HCT116 (cell line): Measurements from ENCODE around the gene SLC13A3. TPM values are rescaled to one million over a fixed set of nuclear protein-coding genes. Genes with fewer than 3 reads are reported as not detected.

ENCODE experiments used
- ATAC-seq: fragments of 200-7000 bp; cut with Tn5 transposase; 2 replicates; pipeline ENCODE4 v1.9.1; 2020; ENCODE audit warnings: mild to moderate bottlenecking, moderate library complexity
- BruUV-seq: library from RNA; stranded (reverse); fragments of 400-500 nt; replicated peaks from 2 replicates; lab custom pipeline; 2021; lab: Mats Ljungman, UMichigan
- CTCF ChIA-PET: fragments of 300-600 bp; sonication (Branson Sonifier 250); formaldehyde crosslinking; loops from one replicate; lab custom pipeline; 2021; ENCODE audit warnings: antibody characterized with exemption; lab: Charles Lee
- POLR2A ChIA-PET: fragments of 300-600, 350-600 bp; sonication (Branson Sonifier 250); formaldehyde crosslinking; loops from one replicate; lab custom pipeline; 2021; ENCODE audit warnings: antibody characterized with exemption; lab: Charles Lee
- RAD21 ChIA-PET, 2 experiments: fragments of 300-600 bp; sonication (Branson Sonifier 250); formaldehyde crosslinking; loops; one replicate each; lab custom pipeline; 2023; ENCODE audit warnings: low total read pairs in 2 of 2; ENCODE audit not compliant: uncharacterized antibody in 2 of 2, unreplicated experiment in 2 of 2, low non-redundant PET in 1 of 2; lab: Charles Lee
- DNase-seq: peaks from one replicate; pipeline ENCODE4 v3.0.0-alpha.2; 2010; ENCODE audit warnings: low read depth, low spot score
- H2AFZ ChIP-seq: fragments of 200-600 bp; shearing (Covaris generic), sonication (generic); 2 replicates; pipeline ENCODE4 v1.6.1; 2017; ENCODE audit warnings: low read depth, mixed run types, mixed read lengths, antibody characterized with exemption, low read length; ENCODE audit not compliant: poor library complexity, severe bottlenecking
- H3K27ac ChIP-seq: 2 replicates; pipeline ENCODE4 v1.5.1; 2012; ENCODE audit warnings: low read depth, low read length
- H3K27me3 ChIP-seq: fragments of 200-600 bp; sonication (generic); 2 replicates; pipeline ENCODE4 v1.6.1; 2016; ENCODE audit warnings: mixed run types, low read length, mixed read lengths; ENCODE audit not compliant: insufficient read depth
- H3K36me3 ChIP-seq, 2 experiments: fragments of 200-500 bp in 1 of 2; fragments of 200-600 bp in 1 of 2; sonication (Bioruptor generic) in 1 of 2; sonication (generic) in 1 of 2; 2 replicates each; pipeline versions ENCODE4 v1.5.1 to v1.6.1; 2014 to 2016; ENCODE audit warnings: low read length in 2 of 2, inconsistent platforms in 1 of 2, mixed read lengths in 1 of 2, mixed run types in 1 of 2; ENCODE audit not compliant: insufficient read depth in 2 of 2, control insufficient read depth in 1 of 2
- H3K4me1 ChIP-seq, 2 experiments: fragments of 200-600 bp in 1 of 2; sonication (generic) in 1 of 2; 2 replicates each; pipeline versions ENCODE4 v1.5.1 to v1.6.1; 2012 to 2017; ENCODE audit warnings: low read length in 2 of 2, inconsistent platforms in 1 of 2, mild to moderate bottlenecking in 1 of 2, mixed read lengths in 1 of 2, mixed run types in 1 of 2, moderate library complexity in 1 of 2; ENCODE audit not compliant: insufficient read depth in 2 of 2, control insufficient read depth in 1 of 2
- H3K4me2 ChIP-seq: fragments of 200-600 bp; sonication (generic); 2 replicates; pipeline ENCODE4 v1.6.1; 2017; ENCODE audit warnings: mixed run types, low read length, mixed read lengths
- H3K4me3 ChIP-seq, 2 experiments: fragments of 200-600 bp in 1 of 2; sonication (generic) in 1 of 2; replicated peaks in 1 of 2; 2 replicates each; pipeline ENCODE4 v1.5.1; 2011 to 2016; ENCODE audit warnings: low read length in 2 of 2, control low read depth in 1 of 2, low read depth in 1 of 2, mild to moderate bottlenecking in 1 of 2, mixed read lengths in 1 of 2, mixed run types in 1 of 2
- H3K79me2 ChIP-seq: fragments of 200-600 bp; sonication (generic); 2 replicates; pipeline ENCODE4 v1.6.1; 2017; ENCODE audit warnings: mild to moderate bottlenecking, mixed run types, low read length, moderate library complexity, mixed read lengths; ENCODE audit not compliant: insufficient read depth
- H3K9ac ChIP-seq: fragments of 200-600 bp; sonication (generic); 2 replicates; pipeline ENCODE4 v1.6.1; 2016; ENCODE audit warnings: low read length, mixed read lengths
- H3K9me2 ChIP-seq: fragments of 200-600 bp; sonication (generic), shearing (Covaris generic); 2 replicates; pipeline ENCODE4 v1.6.1; 2017; ENCODE audit warnings: mixed run types, mild to moderate bottlenecking, moderate library complexity; ENCODE audit not compliant: insufficient read depth
- H3K9me3 ChIP-seq, 2 experiments: fragments of 200-500 bp in 1 of 2; fragments of 200-600 bp in 1 of 2; sonication (Bioruptor generic) in 1 of 2; sonication (generic) in 1 of 2; 2 replicates each; pipeline ENCODE4 v1.6.1; 2014 to 2017; ENCODE audit warnings: low read length in 2 of 2, mixed read lengths in 2 of 2, inconsistent platforms in 1 of 2, low read depth in 1 of 2, mild to moderate bottlenecking in 1 of 2, mixed run types in 1 of 2, moderate library complexity in 1 of 2; ENCODE audit not compliant: control insufficient read depth in 1 of 2, insufficient read depth in 1 of 2
- H4K20me1 ChIP-seq: fragments of 200-600 bp; sonication (generic), shearing (Covaris generic); 2 replicates; pipeline ENCODE4 v1.6.1; 2017; ENCODE audit warnings: mixed run types, mild to moderate bottlenecking, moderate library complexity; ENCODE audit not compliant: insufficient read depth
- ATF3 ChIP-seq: IDR thresholded peaks from 2 replicates; pipeline ENCODE4 v1.6.1; 2012
- CEBPB ChIP-seq: IDR thresholded peaks from 2 replicates; pipeline ENCODE4 v1.6.1; 2012; ENCODE audit warnings: low read depth
- JUND ChIP-seq: IDR thresholded peaks from 2 replicates; pipeline ENCODE4 v1.6.1; 2012
- MAX ChIP-seq: IDR thresholded peaks from 2 replicates; pipeline ENCODE4 v1.6.1; 2012
- REST ChIP-seq: IDR thresholded peaks from 2 replicates; pipeline ENCODE4 v1.6.1; 2012; ENCODE audit warnings: low read depth
- SP1 ChIP-seq: IDR thresholded peaks from 2 replicates; pipeline ENCODE4 v1.6.1; 2012; ENCODE audit warnings: low read depth
- TCF7L2 ChIP-seq: IDR thresholded peaks from 2 replicates; pipeline ENCODE4 v1.7.0; 2011; ENCODE audit warnings: borderline replicate concordance, inconsistent platforms; ENCODE audit not compliant: insufficient read depth, insufficient read length; ENCODE audit errors: extremely low read depth
- ZBTB33 ChIP-seq: IDR thresholded peaks from 2 replicates; pipeline ENCODE4 v1.6.1; 2011; ENCODE audit warnings: mild to moderate bottlenecking, low read length, moderate library complexity; ENCODE audit not compliant: insufficient replicate concordance; ENCODE audit errors: extremely low read depth
- ZFX ChIP-seq: fragments of 450-650 bp; IDR thresholded peaks from 2 replicates; pipeline ENCODE4 v1.6.1; 2017
- ZNF274 ChIP-seq: fragments of 200-500 bp; sonication (Bioruptor generic); IDR thresholded peaks from 2 replicates; pipeline ENCODE4 v1.6.1; 2014; ENCODE audit warnings: mild to moderate bottlenecking, low read depth, low read length, inconsistent platforms
- intact Hi-C: fragments of 100-400 bp; cut with micrococcal nuclease; formaldehyde crosslinking; loops from 2 replicates; pipeline ENCODE4 v1.10.0; 2022
- total RNA-seq: library from RNA; stranded (reverse); gene quantifications from one replicate; pipeline ENCODE4 v1.2.1, GENCODE V29; 2021; ENCODE audit not compliant: unreplicated experiment

Gene SLC13A3
- total RNA-seq, 1 experiment from 2014 or later = not detected

DNA sequence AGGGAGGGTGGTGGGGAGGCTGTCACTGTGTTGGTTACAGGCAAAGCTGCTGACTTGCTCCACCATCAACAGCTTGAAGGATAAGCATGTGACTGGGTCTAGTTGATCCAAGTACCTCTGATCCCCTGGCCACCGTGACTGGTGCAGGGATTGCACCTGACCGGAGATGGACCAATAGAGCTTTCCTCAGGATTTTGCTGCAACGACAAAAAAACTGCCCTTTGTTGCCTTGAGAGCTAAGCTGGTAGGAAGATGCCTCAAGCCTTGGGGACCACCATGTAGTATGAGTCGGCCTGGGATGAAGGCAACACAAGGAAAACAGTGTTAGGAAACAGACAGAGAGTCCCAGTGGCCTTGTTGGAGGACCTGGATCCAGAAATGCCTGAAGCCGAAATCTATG lies 102.6 kb downstream of the SLC13A3 start (continued):
- TF ChIP-seq ZBTB33 = no peak
- no peak for TF ChIP-seq TCF7L2
- no peak for TF ChIP-seq ZFX
- TF ChIP-seq REST = no peak
- no peak for TF ChIP-seq CEBPB
- no peak for TF ChIP-seq ATF3
- TF ChIP-seq SP1 = no peak
- TF ChIP-seq, all 23 proteins: peak for 0

GRCh38 chr20:46547995-46548394 lies 103.3 kb downstream of the SLC13A3 start:
- H4K20me1 ChIP-seq = no peaks in the 10 kb centered on the region
- no peak for ATAC-seq
- 0 out of 2 replicates have a peak, but pooled peaks cover 6% of the 10 kb centered on the region for H3K27me3 ChIP-seq
- no peaks in the 10 kb centered on the region for H3K79me2 ChIP-seq
- POLR2A ChIA-PET = no interaction called here
- H3K36me3 ChIP-seq = no peaks in the 10 kb centered on the region
- H3K9me2 ChIP-seq = no peaks in the 10 kb centered on the region
- TF ChIP-seq MAX (no peak), ATF3 (no peak), REST (no peak), JUND (no peak), ZNF274 (no peak)
- TF ChIP-seq, all 23 proteins: peak for 0
- H3K4me3 ChIP-seq = no peak overlapping the region
- ChIA-PET RAD21 (no interaction called here), CTCF (interaction anchor here (1.2 kb wide), 1 partner anchor 15 kb away, joined by 4 read pairs; no protein-coding TSS in a partner anchor)
- no peak overlapping the region for H3K27ac ChIP-seq
- H3K9me3 ChIP-seq = no peaks in the 10 kb centered on the region
- no peak overlapping the region for H2AFZ ChIP-seq
- H3K9ac ChIP-seq = no peak overlapping the region
- no TSS peak for BruUV-seq
- H3K4me1 ChIP-seq = no peaks in the 10 kb centered on the region
- H3K4me2 ChIP-seq = no peak overlapping the region
- intact Hi-C loops = no loop called here
- no peak for DNase-seq
